GM12875 (cell line): ENCODE measurements around the gene ZNF100.

ENCODE experiments used
- H3K4me3 ChIP-seq: one replicate; pipeline ENCODE4 v1.5.1; 2011; ENCODE audit warnings: low read depth, low read length, control low read depth
- CTCF ChIP-seq: IDR thresholded peaks from 2 replicates; pipeline ENCODE4 v1.5.1; 2011; ENCODE audit warnings: low read depth, mild to moderate bottlenecking, control low read depth, inconsistent platforms, low read length, moderate library complexity, borderline replicate concordance; ENCODE audit not compliant: insufficient read depth

ZNF100 gene

GRCh38 chr19:21697698-21698097, 69.7 kb downstream of the ZNF100 start:
- TF ChIP-seq CTCF, result no peak
- no peak overlapping the region for H3K4me3 ChIP-seq

- TF ChIP-seq CTCF, result no peak
- no peak overlapping the region for H3K4me3 ChIP-seq
These were observed 73.0 kb downstream of the ZNF100 start for GRCh38 chr19:21694171-21694906.

GRCh38 chr19:21693399-21693798, 74.0 kb downstream of the ZNF100 start:
- TF ChIP-seq CTCF, result no peak
- no peak overlapping the region for H3K4me3 ChIP-seq

GRCh38 chr19:21691661-21692060, 75.7 kb downstream of the ZNF100 start:
- no peak for TF ChIP-seq CTCF
- H3K4me3 ChIP-seq, result no peak overlapping the region

GRCh38 chr19:21688464-21688863, 78.9 kb downstream of the ZNF100 start:
- no peak for TF ChIP-seq CTCF
- no peak overlapping the region for H3K4me3 ChIP-seq

GRCh38 chr19:21680671-21681070, 86.7 kb downstream of the ZNF100 start:
- no peak overlapping the region for H3K4me3 ChIP-seq
- no peak for TF ChIP-seq CTCF

GRCh38 chr19:21680026-21680425, 87.4 kb downstream of the ZNF100 start:
- TF ChIP-seq CTCF, result no peak
- no peak overlapping the region for H3K4me3 ChIP-seq
